HG02938 (cell line): ENCODE measurements around the gene DNAJC30.

Experiments used
- ATAC-seq: cut with Tn5 transposase; IDR thresholded peaks from one replicate; pipeline ENCODE4 v1.9.1; 2021; ENCODE audit warnings: mild to moderate bottlenecking, moderate library complexity; ENCODE audit not compliant: unreplicated experiment

Gene DNAJC30

DNA sequence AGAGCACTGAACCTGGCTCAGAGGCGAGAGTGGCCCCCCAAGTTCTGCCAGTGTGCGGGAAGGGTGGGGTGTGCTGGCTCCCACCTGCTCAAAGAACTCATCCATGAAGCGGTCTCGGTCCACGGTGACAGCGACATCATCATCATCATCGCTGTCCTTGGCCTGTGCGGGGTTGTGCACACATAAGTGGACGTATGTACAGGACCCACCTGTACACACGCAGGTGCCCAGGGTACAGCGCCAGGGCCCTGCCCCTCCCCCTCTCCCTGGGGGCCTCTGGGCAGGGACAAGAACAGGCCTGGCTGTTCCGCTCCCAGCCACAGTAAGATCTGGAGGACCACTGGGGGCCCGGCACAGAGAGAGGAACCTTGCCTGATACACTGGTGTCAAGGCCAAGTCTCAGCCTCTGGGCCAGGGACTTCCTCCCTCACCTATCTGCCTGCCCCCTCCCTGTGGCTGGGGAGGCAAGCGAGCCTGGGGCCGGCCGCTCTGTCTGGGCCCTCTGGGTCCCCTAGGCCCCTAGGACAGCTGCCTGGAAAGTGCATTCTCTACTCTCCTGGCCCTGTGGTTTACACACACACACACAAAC lies 25.8 kb upstream of the DNAJC30 start:
- ATAC-seq: no peak

DNA sequence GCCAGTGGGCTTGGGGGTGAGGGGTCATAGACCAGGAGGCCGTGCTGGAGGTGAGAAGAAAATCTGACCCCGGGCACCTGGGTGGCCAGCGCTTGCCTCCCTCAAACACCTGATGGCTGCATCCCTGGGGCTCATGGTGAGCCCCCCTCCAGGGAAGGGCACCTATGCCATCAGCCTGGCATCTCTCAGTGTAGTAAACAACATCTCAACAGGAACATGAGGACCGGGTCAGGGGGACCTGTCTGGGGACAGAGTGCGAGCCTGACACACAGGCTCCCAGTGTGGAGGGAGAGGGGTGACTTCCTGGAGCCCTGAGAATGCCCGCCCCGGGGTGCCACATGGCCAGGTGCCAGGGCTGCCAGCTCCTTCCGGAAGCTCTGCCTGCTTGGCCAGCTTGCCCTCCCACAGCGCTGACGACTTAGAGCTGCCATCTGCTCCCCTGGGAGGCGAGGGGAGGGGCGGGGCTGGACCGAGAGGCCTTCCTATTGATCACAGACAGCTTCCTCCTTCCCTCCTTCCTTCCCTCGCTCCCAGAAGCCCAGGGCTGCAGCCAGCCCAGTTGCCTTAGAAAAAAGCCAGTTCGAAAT lies 23.9 kb upstream of the DNAJC30 start:
- no peak for ATAC-seq

DNA sequence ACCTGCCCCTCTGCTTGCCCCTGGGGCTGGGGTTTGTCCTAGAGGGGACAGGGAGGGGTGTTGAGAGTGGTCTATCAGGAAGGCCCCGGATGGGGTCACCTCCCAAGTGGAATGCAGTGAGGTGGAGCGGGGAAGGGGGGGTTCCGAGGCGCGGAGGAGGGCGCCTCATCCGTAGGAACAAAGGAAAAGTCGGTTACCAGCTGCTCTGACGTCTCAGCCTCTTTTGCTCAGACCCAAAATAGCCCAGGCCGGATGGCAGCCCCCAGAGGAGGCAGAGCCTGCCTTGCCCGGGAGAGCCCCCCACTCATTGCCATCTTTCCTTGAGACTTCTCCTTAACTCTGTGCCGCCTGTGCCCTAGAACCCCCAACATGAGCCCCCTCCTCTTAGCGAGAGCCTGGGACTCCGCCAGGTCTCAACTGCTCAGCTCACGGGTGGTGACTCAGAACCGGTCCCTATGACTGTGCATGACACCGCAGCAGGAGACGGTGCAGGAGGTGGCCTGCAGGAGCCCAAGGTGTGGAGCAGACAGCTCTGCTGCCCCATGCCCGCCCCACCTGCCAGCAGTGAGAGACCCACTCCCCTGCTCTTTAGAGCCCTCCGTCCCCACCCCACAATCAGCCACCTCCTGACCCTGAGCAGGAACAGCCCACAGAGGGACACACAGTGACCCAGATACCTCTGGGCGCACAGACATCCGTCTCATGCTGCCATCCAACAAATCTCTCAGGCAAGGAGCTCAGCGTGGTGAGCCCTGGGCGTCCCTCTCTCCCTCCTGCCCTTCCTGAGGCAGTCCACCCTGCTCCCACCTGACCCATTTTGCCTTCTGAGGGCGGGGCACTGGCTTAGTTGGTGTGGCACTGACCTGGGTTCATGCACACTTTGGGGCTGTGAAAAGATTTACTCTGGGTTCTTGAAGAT lies 23.1 kb upstream of the DNAJC30 start:
- no peak for ATAC-seq

DNA sequence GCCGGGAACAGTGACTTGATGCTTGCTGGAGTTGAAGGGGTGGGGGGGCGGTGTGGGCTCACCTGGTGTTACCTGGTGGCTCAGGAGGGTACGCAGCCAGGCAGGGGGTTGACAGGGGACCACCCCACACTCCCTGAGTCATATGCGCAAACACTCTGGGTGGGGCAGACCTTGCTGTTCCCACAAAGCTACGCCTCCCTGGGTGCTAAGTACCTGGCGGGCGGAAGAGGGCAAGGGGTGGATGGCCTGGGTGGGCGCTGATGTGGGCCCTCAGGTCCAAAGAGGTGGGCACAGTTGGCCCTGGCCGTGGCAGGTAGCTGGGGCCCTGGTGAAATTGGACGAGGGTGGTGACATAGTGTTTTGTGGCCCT lies 22.3 kb upstream of the DNAJC30 start:
- no peak for ATAC-seq

DNA sequence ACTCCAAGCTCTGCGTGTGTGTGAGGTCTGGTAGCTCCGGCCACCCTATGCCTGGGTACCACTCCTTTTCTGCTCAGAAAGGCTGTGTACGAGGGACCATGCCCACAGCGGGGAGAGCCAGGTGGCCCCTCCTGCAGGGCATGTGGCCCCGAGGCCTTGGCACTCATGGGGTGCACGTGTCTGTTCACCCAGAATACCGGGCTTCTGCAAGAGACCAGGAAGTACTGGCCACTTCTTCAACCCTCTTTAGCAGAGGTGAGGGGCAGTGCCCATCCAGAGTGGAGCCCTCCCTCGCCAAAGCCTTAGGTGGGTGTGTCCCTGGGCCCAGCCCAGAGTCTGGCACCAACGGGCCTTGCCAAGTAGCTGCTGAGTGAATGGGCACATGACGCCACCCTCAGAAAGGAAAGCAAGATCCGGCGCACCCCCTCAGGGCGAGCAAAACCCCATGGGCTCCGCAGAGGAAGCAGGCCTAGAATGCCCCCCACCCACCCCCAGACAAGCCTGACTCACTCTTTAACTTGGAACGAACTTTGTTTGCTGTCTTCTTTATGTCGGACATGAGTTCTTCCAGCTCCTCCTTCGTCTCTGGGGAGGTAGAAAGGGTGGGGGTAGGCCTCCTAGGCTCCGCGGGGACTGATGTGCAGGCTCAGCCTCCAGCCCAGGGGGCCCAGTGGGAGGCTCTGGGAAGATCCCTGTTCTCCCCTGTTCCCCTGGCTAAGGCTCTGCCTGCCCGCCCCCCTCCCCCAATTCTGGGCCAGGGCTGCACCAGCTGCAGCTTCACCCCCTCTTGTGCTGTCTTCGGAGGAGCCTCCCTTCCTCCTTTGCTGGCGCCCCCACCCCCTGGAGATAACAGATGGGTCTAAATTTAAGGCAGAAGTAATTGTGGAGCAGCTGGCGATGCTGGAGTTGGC lies 21.6 kb upstream of the DNAJC30 start:
- no peak for ATAC-seq

DNA sequence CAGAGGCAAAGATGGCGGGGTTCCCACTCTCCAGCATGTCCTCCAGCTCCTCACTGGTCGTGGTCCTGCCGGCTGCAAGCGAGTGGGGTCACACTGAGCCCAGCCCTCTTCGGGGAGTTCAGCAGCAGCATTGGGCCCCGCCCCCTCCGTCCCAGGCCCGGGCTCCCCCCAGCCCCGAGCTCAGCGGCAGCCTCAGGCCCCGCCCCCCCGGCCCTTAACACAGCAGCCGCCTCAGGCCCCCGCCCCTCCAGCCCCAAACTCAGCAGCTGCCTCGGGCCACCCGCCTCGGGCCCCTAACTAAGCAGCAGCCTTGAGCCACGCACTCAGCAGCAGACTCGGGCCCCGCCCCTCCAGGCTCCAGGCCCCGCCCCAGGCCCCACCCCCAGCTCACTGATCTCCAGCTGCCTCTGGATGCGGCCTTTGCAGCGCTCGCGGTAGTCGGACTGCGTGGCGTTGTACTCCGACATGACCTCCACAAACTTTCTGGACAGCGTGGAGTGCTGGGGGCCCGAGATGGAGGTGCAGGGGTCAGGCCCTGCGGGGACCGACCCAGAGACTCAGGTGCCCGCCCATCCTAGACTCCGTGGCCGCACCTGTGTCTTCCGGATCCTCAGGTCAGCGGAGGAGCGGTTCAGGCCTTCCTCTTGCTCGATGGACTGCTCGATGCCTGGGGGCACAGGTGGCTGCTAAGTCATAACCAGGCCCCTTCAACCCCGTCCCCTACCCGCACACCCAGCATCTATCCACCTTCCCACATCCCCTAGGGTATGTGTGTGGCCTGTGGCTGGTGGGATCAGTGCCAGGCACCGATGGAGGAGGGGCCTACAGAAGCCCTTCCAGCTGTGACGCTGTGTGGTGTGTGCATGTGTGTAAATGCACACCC lies 20.7 kb upstream of the DNAJC30 start:
- ATAC-seq: no peak

DNA sequence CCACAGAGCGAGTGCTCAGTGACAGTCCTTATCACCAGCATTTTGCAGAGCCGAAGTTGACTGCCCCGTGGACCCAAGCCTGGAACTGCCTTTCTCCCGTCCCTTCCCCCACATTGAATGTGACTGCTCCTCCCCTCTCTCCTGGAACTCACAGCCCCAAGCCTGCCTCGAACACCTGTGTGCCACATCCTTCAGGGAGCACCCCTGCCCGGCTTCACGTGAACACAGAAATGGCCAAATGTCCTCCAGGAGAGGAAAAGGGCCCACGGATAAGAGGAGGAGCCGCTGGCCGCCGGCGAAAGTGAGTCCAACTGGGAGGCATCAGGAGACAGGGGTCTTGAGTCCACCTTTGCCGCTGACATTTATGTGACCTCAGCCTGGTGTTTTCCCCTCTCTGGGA lies 20.0 kb upstream of the DNAJC30 start:
- ATAC-seq: no peak

DNA sequence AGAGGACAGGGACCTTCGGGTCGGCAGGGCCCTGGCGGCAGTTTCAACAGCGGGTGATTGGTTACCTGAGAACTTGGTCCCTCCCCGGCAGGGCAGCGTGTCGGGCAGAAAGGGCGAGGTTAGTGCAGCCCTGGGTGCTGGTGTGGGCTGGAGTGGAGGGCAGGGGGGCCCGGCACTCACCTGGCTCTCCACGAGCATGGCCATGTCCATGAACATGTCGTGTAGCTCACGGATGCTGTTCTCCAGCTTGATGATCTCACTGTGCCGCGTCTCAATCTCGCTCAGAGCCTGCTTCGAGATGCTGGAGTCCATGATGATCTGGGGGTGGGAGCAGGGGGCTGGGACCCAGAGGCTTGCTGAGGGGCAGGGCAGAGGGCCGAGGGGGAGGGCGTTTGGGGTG lies 19.4 kb upstream of the DNAJC30 start:
- no peak for ATAC-seq

DNA sequence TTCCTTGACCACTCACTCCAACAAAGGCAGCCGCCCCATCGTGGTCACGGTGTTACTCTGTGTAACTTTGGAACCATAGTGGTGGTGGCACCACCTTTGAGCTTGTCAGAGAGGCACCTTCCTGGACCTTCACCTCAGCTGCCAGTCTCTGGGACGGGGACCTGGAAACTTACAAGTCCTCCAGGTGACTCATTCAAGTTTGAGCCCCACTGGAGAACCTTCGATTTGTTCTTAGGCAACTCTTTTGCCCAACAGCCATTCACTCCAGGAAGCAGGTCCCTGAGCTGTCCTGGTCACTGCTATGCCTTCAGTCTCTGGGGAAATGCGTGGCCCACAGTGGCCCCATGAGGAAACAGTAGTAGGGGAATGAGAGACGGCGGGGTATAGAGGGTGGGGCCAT lies 19.0 kb upstream of the DNAJC30 start:
- ATAC-seq: no peak

DNA sequence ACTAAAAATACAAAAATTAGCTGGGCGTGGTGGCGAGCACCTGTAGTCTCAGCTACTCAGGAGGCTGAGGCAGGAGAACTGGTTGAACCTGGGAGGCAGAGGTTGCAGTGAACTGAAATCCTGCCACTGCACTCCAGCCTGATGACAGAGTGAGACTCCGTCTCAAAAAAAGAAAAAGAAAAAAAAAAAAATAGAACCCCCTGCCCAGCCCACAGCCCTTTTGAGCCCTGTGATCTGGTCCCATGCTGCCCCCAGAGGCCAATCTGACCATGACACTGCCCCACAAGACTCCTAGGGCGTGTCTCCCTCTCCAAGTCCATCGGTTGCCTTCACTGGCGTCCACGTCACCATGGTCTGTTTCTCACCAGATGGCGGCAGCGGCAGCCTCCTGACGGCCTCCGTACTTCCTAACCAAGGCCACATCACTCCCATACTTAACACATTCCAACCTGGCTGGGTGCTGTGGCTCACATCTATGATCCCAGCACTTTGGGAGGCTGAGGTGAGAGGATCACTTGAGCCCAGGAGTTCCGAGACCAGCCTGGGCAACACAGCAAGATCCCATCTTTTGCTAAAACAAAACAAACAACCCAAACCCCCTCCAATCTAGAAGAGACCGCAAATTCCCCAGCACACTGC lies 18.2 kb upstream of the DNAJC30 start:
- no peak for ATAC-seq

DNA sequence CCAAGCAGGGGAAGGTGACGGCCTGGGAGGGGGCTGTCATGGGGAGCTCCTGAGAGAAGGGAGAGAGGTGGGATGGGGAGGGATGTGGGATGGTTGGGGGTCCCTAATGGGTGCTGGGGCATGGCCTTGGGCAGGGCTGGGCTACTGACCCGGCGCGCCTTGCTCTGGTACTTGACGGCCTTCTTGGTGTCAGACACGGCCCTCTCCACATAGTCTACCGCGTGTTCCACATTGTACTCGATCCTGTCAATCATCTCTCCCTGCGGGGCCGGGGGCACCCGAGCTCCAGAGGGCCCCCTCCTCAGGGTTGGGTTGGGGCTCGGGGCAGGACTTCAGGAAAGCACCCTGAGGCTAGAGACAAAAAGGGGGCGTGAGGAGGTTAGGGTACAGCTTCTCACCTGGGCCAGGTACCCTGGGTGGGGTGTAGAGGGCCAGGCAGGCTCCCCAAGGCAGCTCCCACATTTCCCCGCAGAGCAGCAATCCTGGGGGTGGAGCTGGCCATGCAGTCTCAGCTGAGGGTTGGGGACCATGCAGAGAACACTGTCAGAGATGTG lies 17.4 kb upstream of the DNAJC30 start:
- ATAC-seq: no peak

DNA sequence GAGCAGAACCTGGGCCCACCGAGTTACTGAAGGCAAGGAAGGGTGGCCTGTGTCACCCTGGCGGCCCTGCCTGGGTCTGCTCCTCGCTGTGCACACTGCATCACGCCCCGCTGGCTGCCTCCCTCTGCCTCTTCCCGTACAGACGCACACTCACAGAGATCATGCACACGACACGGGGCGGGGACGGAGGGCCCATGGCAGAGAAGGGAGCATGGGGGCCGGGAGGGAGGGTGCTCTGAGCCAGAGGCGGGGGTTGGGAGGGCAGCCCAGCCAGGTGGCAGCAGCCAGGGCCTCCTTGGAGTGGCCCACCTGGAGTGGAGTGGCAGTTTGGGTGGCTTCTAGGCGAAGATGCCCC lies 16.8 kb upstream of the DNAJC30 start:
- no peak for ATAC-seq

DNA sequence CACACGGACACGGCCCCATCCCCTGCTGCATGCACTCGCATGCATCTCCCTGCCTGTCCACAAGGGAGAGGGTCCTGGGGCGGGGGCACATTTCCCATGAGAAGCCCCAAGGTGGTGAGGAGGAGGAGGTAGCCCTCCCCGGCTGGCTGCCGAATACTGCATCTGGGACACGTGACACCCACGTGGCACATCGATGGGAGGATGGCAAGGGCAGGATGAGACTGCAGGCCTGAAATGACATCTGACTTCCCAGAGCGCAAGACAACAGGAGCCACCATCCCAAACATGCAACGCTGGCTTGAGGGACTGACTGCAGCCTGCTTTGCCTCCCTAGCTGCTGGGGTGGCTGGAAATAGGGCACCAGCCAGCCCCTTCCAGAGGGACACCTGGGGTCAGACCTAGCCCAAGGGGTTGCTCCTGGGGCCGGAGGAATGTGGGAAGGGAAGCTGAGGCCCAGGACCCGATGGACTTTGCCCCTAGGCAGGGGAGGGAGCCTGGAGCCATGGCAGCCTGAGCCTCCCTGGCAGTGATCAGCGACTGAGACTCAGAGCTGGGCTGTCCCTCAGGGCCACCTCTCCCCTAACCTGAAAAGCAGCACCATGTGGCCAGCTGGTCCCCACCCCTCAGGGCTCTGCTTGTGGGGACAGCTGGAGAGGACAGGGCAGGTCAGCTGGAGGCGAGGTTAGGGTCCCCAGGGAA lies 16.3 kb upstream of the DNAJC30 start:
- ATAC-seq: no peak

DNA sequence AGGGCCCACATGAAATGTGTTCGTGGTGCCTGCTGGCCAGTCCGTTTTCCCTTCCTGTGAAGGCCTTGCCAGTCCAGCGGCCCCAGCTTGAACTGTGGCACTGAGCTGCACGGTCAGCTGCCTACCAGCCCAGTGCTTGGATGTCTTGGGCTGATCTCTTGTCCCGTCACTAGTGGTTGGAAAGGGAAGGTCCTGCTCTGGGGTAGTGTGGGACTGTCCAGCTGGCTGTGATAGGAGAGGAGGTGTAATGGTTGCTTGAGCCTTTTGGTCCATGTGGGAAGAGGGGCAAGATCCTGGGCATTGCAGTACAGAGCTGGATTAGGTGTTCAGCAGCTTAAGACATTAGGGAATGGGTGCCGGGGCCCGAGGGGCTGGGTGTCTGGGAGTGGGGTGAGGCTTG lies 15.2 kb upstream of the DNAJC30 start:
- no peak for ATAC-seq

DNA sequence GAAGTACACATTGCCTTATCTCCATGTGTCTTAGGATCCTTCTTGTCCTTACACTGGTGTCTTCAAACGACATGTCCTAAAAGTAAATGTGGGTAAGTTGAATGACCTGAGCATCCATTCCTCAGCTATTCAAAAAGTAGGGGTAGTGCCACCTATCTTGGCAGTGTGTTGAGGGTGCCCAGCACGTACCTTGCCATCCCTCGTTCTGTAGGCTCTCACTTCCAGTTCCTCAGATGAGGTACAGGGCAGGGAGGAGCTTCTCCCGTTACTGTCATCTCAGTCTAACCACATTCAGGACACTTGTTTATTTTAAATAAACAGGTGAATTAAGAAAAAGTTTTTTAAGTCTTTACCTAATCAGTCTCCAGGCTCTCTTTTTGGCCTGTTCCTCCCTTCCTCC lies 13.1 kb upstream of the DNAJC30 start:
- ATAC-seq: no peak

DNA sequence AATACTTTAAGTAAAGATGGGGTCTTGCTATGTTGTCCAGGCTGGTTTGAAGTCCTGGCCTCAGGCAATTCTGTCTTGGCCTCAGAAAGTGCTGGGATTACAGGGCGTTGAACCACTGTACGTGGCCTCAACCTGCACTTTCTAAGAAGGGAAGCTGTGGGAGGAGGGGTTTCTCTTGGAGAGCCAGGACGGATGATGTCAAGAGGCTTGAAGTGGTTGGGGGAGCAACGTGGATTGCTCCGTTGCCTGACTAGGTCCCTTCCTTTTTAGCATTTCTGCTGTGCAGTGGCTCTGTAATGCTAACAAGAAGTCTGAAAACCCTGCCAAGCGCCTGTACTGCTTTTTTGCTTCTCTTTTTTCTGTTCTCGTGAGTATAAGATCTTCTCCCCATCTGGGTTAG lies 7.4 kb upstream of the DNAJC30 start:
- ATAC-seq: no peak

DNA sequence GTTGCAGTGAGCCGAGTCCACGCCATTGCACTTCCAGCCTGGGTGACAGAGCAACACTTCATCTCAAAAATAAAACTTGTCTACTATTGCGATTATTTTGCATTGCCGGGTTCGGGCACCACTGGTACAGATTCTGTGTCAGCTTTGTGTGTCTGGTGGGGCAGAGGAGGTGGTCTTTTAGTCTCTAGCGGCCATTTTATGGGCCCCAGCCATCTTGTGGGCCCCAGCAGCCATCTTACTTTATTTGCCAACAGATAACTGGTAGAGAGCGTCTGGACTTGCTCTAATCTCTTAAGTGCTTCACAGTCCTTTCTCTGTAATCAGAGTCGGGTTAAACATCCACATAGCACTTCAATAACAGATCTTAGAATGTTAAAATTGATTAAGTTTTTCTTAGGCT lies 5.0 kb upstream of the DNAJC30 start:
- no peak for ATAC-seq

DNA sequence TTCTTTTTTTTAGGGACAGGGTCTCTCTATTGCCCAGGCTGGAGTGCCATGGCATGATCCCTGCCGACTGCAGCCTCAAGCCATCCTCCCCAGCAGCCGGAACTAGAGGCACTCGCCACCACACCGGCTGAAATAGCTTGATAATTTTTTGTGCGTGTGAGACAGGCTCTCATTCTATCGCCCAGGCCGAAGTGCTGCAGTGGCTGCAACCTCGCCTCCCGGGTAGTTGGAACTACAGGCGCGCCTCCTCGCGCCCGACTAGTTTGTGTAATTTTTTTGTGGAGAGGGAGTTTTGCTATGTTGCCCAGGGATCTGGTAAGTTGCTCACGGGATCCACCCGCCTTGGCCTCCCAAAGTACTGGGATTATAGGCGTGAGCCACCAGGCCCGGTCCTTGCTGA lies 2.1 kb upstream of the DNAJC30 start:
- no peak for ATAC-seq
